ENCODE data around the gene GARNL3. TPM values are rescaled to one million over a fixed set of nuclear protein-coding genes. Genes with fewer than 3 reads are reported as not detected.

GARNL3 gene
- total RNA-seq, 1 donor from 2014 or later: 4.4 TPM

- DNase-seq (ENCODE audit: low read depth, low spot score): no peak
Observed at GRCh38 chr9:127384016-127384730, 119.6 kb downstream of the GARNL3 start.

DNA sequence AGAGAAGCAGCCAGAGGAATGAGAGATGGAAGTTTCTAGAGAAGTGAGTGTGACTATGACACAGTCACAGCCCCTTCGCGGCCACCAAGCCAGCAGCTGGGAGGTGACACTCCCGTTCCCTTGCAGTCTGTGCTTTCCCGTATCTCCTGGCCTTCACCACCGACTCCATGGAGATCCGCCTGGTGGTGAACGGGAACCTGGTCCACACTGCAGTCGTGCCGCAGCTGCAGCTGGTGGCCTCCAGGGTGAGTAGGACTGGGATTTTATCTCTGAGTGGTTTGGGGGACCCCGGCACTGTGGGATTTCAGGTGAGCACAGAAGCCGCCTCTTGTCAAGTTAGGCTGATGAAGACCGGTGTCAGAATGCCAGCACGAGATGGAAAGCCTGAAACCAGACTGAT is 120.3 kb downstream of the GARNL3 start:
- no peak for DNase-seq (ENCODE audit: low read depth, low spot score)

DNA sequence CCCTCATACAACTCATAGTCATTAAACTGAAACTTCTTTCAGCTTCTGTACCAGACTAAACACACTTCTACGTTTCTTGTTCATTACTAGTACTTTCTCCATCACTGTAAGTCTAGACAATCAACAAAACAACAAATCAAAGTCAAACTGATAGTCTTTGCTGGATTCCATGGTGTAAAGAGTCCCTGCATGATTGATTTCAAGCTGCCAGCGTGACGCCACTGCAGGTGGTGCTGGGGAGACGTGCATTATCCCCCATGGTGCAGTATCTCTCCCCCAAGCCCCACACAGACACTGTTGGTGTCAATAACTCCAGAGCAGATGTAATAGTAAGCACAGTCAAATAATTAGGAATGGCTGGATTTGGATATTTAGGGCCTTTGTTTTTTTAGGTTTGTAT is 121.7 kb downstream of the GARNL3 start:
- no peak for DNase-seq (ENCODE audit: low read depth, low spot score)

GRCh38 chr9:127386981-127387380 is 122.4 kb downstream of the GARNL3 start:
- DNase-seq (ENCODE audit: low read depth, low spot score): no peak

DNA sequence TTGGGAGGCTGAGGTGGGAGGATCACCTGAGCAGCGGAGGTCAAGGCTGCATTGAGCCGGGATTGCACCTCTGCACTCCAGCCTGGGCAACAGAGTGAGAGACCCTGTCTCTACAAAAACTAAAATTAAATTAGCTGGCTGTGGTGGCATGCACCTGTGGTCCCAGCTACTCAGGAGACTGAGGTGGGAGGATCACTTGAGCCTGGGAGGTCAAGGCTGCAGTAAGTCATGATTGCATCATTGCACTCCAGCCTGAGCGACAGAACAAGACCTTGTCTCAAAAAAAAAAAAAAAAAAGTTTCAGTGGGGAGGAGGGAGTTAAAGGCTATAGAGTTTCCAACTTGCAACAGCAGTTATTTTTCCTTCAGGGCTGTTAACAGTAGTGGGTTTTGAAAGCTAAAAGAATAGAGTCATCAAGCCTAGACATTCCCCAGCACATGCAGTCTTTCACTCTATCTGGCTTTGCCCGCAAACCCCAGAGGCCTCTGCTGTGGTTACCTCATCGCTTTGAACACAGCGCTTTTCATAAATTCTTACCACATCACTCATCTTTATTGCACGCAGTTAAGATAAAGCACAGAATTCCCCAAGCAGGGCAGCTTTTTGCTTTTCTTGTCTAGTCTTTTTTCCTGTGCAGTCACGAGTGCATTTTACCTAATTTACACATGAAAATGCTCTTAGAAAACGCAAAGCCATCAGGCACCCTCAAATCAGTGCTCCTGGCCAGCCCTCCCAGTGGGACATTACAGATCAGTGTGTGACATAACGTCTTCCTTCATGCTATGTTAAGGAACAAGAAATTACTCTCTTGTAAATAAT is 123.7 kb downstream of the GARNL3 start:
- DNase-seq (ENCODE audit: low read depth, low spot score): no peak

DNA sequence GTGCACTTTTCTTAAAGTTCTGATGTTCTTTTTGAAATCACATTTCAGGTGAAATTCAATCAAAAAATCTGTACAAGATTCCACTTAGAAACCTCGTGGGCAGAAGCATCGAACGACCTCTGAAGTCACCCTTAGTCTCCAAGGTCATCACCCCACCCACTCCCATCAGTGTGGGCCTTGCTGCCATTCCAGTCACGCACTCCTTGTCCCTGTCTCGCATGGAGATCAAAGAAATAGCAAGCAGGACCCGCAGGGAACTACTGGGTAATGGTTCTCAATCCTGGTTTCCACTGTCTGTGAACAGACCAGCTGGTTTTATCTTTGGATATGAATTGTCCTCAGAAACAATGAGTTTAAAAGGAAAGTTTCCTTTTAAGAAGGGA is 124.3 kb downstream of the GARNL3 start:
- no peak for DNase-seq (ENCODE audit: low read depth, low spot score)

DNA sequence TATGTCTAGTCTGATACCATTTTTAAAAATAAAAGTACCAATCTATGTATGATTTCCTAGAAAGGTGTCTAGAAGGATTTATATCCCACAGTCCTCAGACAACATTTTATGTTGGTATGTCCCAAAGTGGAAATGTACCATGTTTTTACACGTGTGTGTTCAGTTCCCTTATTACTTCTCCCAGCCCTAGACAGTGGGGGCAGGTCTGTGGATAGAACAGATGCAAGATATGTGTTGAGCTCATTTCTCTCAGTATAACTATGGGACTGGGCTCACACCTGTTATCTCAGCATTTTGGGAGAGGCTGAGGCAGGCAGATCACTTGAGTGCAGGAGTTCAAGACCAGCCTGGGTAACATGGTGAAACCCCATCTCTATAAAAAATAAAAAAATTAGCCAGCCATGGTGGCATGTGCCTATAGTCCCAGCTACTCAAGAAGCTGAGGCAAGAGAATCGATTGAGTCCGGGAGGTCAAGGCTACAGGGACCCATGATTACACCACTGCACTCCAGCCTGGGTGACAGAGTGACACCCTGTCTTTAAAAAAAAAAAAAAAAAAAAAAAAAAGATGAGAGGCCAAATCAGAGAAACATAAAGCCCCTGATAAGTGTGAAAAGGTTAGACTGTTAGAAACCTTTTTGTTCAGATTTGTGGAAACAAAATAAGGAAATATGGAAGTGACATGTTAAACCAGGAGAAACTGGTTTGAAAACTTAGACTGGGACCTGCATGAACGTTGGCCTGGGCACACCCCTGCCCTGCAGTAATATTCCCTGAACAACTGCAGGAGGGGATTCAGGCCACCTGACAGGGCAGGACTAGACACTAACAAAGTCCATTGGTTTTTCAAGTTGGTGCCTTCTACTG is 125.0 kb downstream of the GARNL3 start:
- DNase-seq (ENCODE audit: low read depth, low spot score): no peak

DNA sequence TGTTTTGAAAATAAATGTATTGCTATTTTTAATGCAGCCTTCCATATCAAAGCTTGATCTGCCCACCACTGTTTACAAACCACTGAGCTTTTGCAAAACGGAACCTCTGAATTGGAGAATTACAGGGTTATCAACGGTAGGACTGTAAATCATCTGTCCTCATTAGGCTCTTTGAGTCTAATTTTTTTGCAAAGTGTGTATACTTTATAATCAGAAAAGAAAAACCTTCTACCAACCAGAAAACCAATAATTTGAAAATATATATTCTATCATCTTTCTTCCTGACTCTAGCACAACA is 125.6 kb downstream of the GARNL3 start:
- DNase-seq (ENCODE audit: low read depth, low spot score): no peak

DNA sequence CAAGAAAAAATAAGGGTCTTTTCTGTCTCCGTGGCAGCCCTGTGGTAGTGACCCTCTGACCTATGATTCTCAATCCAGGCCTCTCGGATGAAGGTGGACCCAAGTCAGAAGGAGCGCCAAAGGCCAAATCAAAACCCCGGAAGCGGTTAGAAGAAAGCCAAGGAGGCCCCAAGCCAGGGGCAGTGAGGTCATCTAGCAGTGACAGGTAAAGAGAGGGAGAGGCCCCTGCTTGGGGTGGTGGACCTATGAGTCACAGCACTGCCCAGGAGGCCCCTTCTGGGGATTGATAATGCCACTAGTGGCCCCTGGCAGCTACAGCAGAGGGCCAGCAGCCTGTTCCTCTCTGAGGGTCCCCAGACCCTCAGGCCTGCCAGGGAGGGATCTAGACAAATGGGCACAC is 126.0 kb downstream of the GARNL3 start:
- DNase-seq (ENCODE audit: low read depth, low spot score): no peak

DNA sequence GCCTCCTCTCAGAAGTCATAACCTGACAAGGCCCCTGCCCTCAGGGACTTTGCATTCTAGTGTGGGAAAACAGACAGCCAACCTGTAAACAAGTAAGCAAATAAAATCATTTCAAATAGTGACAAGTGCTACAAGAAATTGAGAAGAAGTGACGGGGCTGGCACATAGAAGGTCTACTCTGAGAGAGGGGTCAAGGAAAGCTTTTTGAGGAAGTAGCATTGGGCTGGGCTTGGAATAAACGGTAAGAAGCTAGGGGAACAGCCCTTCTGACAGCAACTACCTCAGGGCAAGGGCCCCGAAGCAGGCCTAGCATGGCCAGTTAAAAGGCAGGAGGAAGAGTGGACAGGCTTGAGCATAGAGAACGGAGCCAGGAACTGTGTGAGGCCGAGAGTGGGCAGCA is 127.6 kb downstream of the GARNL3 start:
- no peak for DNase-seq (ENCODE audit: low read depth, low spot score)

DNA sequence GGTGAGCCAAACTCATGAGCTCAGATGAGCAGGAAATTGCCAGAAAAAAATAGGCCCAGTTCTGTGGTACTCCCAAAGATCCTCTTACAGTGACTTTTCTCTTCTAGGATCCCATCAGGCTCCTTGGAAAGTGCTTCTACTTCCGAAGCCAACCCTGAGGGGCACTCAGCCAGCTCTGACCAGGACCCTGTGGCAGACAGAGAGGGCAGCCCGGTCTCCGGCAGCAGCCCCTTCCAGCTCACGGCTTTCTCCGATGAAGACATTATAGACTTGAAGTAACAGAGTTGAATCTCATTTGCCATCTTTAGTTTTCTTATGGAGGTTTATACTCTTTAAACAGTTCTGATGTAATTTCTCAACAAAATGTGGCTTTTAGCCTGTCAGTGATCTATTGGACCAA is 128.4 kb downstream of the GARNL3 start:
- DNase-seq (ENCODE audit: low read depth, low spot score): no peak

GRCh38 chr9:127393645-127394044 is 129.1 kb downstream of the GARNL3 start:
- no peak for DNase-seq (ENCODE audit: low read depth, low spot score)

- no peak for DNase-seq (ENCODE audit: low read depth, low spot score)
Observed at GRCh38 chr9:127395497-127396252, 131.1 kb downstream of the GARNL3 start.

GRCh38 chr9:127396253-127396807 is 131.8 kb downstream of the GARNL3 start:
- DNase-seq (ENCODE audit: low read depth, low spot score): no peak

DNA sequence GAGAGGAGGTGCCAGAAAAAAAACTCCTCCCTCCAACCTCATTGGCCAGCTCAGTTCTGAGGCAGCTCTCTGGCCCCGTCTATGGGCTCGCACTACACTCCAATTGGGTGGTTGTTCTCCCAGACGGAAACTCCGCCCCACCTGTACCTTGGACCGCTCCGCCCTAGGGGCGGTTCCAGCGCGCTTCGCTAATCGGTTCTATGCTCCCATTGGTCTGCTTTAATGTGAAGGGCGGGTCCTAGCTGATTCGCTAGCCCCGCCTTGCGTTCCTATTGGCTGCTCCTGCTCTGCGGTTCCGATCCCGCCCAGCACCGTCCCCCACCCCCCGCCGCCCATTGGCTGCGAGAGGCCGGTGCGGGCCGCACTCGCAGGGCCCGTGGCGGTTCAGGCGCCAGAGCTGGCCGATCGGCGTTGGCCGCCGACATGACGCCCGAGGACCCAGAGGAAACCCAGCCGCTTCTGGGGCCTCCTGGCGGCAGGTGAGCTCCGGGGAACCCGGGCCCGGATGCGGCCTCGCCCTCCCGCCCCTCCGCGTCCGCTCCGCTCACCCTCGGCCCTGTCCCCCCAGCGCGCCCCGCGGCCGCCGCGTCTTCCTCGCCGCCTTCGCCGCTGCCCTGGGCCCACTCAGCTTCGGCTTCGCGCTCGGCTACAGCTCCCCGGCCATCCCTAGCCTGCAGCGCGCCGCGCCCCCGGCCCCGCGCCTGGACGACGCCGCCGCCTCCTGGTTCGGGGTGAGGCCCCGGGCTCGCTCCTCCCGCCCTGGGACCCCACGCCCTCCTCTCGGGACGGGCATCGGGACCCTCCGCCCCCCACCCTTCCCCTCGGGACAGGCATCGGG is 132.5 kb downstream of the GARNL3 start, which contains the start of gene SLC2A8:
TSS of gene SLC2A8 (plus strand) at position 362 of the 838 bp plus-strand sequence. CDS start at position 424, 62 bp downstream.
- peak; percentile 98 for DNase-seq (ENCODE audit: low read depth, low spot score)

- DNase-seq (ENCODE audit: low read depth, low spot score): no peak
Observed at GRCh38 chr9:127397646-127398274, 133.2 kb downstream of the GARNL3 start.

DNA sequence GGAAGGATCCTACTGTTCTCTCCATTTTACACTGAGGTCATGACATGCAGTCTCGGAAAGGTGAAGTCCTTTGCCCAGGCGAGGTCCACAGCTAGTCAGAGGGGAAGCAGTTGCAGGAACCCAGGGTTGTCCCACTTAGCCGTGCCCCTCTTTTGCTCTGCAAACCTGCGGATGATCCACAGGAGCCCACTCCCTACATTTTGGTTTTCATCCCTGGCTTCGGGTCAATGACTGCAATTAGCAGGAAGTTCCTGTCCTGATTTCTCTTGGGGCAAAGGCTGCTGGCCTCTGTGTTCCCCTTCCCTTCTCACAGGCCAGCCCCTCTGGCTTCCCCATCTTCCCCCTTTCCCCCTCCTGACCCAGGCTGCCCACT is 133.7 kb downstream of the GARNL3 start:
- DNase-seq (ENCODE audit: low read depth, low spot score): no peak

- DNase-seq (ENCODE audit: low read depth, low spot score): no peak
Observed at GRCh38 chr9:127398715-127399400, 134.3 kb downstream of the GARNL3 start.

DNA sequence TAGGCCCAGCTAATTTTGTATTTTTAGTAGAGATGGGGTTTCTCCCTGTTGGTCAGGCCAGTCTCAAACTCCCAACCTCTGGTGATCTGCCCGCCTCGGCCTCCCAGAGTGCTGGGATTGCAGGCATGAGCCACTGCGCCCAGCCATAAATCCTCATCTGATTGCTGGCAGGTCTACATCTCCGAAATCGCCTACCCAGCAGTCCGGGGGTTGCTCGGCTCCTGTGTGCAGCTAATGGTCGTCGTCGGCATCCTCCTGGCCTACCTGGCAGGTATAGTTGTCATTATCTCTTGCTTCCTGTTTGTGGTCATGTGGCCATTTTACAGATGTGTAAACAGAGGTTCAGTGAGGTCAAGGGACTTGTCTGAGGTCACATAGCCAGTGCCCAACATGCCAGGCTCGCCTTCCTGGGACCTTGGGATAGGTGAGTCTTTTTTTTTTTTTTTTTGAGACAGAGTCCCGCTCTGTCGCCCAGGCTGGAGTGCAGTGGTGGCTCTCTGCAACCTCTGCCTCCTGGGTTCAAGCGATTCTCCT is 135.2 kb downstream of the GARNL3 start:
- DNase-seq (ENCODE audit: low read depth, low spot score): no peak

Data from pulmonary artery endothelial cell (primary cell).